ENCODE data around the gene HSPA1B.

Gene HSPA1B

GRCh38 chr6:31878222-31878621 lies 50.7 kb downstream of the HSPA1B start:
- Histone ChIP-seq H3K27me3 (no peaks in the 10 kb centered on the region), H3K9ac (no peak overlapping the region), H3K4me1 (peaks cover 12% of the 10 kb centered on the region), H3K4me2 (no peak overlapping the region), H4K20me1 (peaks cover 15% of the 10 kb centered on the region; the same call in 1 of the 2 replicates), H3K4me3 (no peak overlapping the region), H3K9me3 (no peaks in the 10 kb centered on the region), H3K36me3 (peaks cover 43% of the 10 kb centered on the region), H3K27ac (0 out of 2 replicates have a peak overlapping the region, but pooled peaks have one; percentile 9)
- no peak for TF ChIP-seq Cebpa-rat (IDR thresholded peaks at IDR 0.05)

- peaks cover 19% of the 10 kb centered on the region; the same call in 1 of the 2 replicates for H4K20me1 ChIP-seq
- peaks cover 12% of the 10 kb centered on the region for H3K4me1 ChIP-seq
- no peak within 1 kb of the TSS for H3K9ac ChIP-seq
- no peaks in the 10 kb centered on the region for H3K9me3 ChIP-seq
- H3K27me3 ChIP-seq, result no peaks in the 10 kb centered on the region
- no peak within 1 kb of the TSS for H3K4me3 ChIP-seq
- no peak for TF ChIP-seq Cebpa-rat (IDR thresholded peaks at IDR 0.05)
- H3K4me2 ChIP-seq, result no peak within 1 kb of the TSS
- H3K36me3 ChIP-seq, result peaks cover 48% of the 10 kb centered on the region
- H3K27ac ChIP-seq, result 0 out of 2 replicates have a peak within 1 kb of the TSS, but pooled peaks have one; percentile 9
Measured at GRCh38 chr6:31878726-31879125, 51.2 kb downstream of the HSPA1B start, which contains the start of gene SLC44A4. Gene SLC44A4, minus strand, starts transcription at chr6:31878997. Its CDS starts 17 bp downstream, at chr6:31878980.

GRCh38 chr6:31879143-31879542 lies 51.6 kb downstream of the HSPA1B start:
- Histone ChIP-seq H3K4me2 (no peak overlapping the region), H3K9ac (no peak overlapping the region), H4K20me1 (peaks cover 19% of the 10 kb centered on the region; the same call in 1 of the 2 replicates), H3K27ac (no peak overlapping the region), H3K4me1 (peaks cover 10% of the 10 kb centered on the region), H3K27me3 (no peaks in the 10 kb centered on the region), H3K9me3 (no peaks in the 10 kb centered on the region), H3K4me3 (no peak overlapping the region), H3K36me3 (peaks cover 52% of the 10 kb centered on the region)
- no peak for TF ChIP-seq Cebpa-rat (IDR thresholded peaks at IDR 0.05)

All from BLaER1 (cell line).